Measurements from ENCODE around the gene SEC23IP.
"Not testable (repeated sequence)": the region's sequence is repeated elsewhere in the genome, so short reads cannot be mapped to it uniquely, and the experiment has no call there.

The SEC23IP gene

GRCh38 chr10:119883901-119884611 is 8.5 kb upstream of the SEC23IP start:
- DNase-seq: not testable (repeated sequence)

GRCh38 chr10:119886070-119886469 is 6.5 kb upstream of the SEC23IP start:
- DNase-seq: not testable (repeated sequence)

GRCh38 chr10:119888715-119889114 is 3.8 kb upstream of the SEC23IP start:
- DNase-seq: peak; percentile 37 to 62 (median 56)

GRCh38 chr10:119889201-119889600 is 3.3 kb upstream of the SEC23IP start:
- peak in 2 of 4 experiments; percentile 21 to 23 for DNase-seq

- not testable (repeated sequence) for DNase-seq
These were observed 2.2 kb upstream of the SEC23IP start for GRCh38 chr10:119890307-119890706.

- not testable (repeated sequence) for DNase-seq
These were observed 712 bp upstream of the SEC23IP start for GRCh38 chr10:119891849-119892187.

GRCh38 chr10:119893074-119893473 is 544 bp downstream of the SEC23IP start:
- DNase-seq: no peak

- DNase-seq: no peak
These were observed 1.4 kb downstream of the SEC23IP start for GRCh38 chr10:119893845-119894427.

GRCh38 chr10:119896061-119896655 is 3.6 kb downstream of the SEC23IP start:
- DNase-seq: peak; percentile 17 to 69 (median 44)

GRCh38 chr10:119896937-119897770 is 4.6 kb downstream of the SEC23IP start:
- no peak for DNase-seq

GRCh38 chr10:119898577-119898976 is 6.0 kb downstream of the SEC23IP start:
- no peak for DNase-seq

GRCh38 chr10:119903946-119904666 is 11.6 kb downstream of the SEC23IP start:
- no peak for DNase-seq

GRCh38 chr10:119907695-119908094 is 15.2 kb downstream of the SEC23IP start:
- not testable (repeated sequence) for DNase-seq

- no peak for DNase-seq
These were observed 15.6 kb downstream of the SEC23IP start for GRCh38 chr10:119908166-119908565.

- no peak for DNase-seq
These were observed 18.2 kb downstream of the SEC23IP start for GRCh38 chr10:119910689-119911088.

GRCh38 chr10:119917777-119918176 is 25.2 kb downstream of the SEC23IP start:
- no peak for DNase-seq

- DNase-seq: peak in 2 of 4 experiments; percentile 33 to 37
These were observed 26.7 kb downstream of the SEC23IP start for GRCh38 chr10:119919271-119919670.

- peak in 3 of 4 experiments; percentile 13 to 68 (median 57) for DNase-seq
These were observed 27.3 kb downstream of the SEC23IP start for GRCh38 chr10:119919826-119920225.

GRCh38 chr10:119928411-119928810 is 35.9 kb downstream of the SEC23IP start:
- DNase-seq: no peak

GRCh38 chr10:119931871-119932270 is 39.3 kb downstream of the SEC23IP start:
- peak in 2 of 4 experiments; percentile 29 to 43 for DNase-seq

- no peak for DNase-seq
These were observed 40.1 kb downstream of the SEC23IP start for GRCh38 chr10:119932631-119933030.

GRCh38 chr10:119933179-119933578 is 40.6 kb downstream of the SEC23IP start:
- DNase-seq: no peak
